ENCODE data around the gene GFOD1.
"Not testable (repeated sequence)": the region's sequence is repeated elsewhere in the genome, so short reads cannot be mapped to it uniquely, and the experiment has no call there.

Gene GFOD1

DNA sequence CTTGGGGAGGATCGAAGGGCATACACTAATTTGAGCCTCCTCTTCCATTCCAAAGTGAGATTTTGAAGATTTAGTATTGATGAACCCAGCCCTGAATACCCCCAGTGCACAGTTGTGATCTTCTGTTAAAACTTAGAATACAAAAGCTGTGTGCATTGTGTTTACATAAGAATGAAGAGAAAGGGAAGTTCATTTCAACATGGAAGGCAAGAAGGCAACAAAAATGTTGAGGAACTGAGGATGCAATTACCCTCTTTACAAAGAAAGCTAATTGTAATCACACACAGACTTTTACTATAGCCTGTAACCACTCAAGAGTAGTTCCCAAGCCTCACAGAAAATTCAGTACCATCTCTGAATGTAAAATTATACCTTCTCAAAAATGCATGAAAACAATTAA is 49.3 kb downstream of the GFOD1 start:
- no peak for DNase-seq

DNA sequence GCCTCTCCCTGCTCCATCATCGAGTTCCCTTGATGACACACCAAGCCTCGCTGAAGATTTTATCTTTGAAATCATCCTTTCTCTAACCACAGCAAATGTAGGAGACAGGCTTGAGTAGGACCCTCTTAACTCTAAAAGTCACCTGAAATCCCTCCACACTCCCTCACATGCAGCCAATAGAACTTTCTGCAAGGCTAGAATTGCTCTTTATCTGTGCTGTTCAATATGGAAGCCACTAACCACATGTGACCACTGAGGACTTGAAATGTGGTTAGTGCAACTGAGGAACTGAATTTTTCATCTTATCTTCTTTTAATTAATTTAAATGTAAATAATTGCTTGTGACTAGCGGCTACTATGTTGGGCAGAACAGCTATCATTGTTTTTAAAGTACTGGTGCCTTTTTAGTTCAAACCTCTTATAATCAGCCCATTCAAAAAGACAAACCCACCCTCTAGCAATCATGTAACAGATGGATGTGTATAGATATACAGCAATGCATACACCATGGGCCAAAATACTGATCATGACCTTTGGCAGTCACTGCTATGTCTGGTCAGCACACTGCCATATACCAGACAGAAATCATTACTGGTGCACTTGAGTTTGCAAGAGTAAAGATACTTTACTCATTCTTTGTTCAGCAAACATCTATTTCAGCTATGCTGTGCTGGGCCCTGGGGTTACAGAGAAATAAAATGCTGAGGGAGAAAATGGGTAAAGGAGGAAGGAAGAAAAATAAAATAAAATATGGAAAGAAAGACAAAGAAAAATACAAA is 50.0 kb downstream of the GFOD1 start:
- DNase-seq, result no peak

GRCh38 chr6:13436399-13437217 is 50.8 kb downstream of the GFOD1 start:
- DNase-seq, result no peak

- DNase-seq, result no peak
These were observed 51.7 kb downstream of the GFOD1 start for GRCh38 chr6:13435477-13436246.

GRCh38 chr6:13434777-13435176 is 52.6 kb downstream of the GFOD1 start:
- DNase-seq, result no peak

DNA sequence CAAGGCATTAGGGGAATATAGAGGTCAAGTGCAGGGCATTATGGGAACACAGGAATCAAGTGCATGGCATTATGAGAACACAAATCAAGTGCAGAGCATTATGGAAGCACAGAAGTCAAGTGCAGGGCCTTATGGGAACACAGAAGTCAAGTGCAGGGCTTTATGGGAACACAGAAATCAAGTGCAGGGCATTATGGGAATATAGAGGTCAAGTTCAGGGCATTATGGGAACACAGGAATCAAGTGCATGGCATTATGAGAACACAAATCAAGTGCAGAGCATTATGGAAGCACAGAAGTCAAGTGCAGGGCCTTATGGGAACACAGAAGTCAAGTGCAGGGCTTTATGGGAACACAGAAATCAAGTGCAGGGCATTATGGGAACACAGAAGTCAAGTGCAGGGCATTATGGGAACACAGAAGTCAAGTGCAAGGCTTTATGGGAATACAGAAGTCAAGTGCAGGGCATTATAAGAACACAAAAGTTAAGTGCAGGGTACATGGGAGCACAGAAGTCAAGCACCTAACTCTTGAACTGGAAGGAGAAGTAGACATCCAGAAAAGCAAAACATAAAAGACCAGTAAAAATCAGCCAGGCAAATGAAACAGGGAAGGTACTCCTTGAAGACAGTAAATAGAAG is 53.1 kb downstream of the GFOD1 start:
- not testable (repeated sequence) for DNase-seq

DNA sequence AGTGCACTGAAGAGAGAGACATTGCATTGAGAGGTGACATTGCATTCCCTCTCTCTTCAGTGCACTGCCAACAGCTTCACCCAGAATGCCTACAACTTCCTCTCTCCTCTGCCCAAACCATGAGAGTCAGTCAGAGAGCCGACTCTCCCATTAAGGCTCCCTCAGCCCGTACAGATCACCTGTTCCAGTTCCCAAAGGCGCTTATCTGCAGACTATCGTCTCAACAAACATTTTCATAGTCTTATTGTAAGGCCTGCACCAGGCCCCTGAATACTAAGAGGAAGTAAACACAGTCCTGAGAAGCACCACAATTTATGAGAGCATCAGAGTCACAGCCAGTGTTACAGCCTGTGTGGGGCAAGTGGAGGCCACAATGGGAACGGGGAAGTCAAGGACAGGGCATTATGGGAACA is 53.7 kb downstream of the GFOD1 start:
- DNase-seq, result peak; percentile 59 to 72

DNA sequence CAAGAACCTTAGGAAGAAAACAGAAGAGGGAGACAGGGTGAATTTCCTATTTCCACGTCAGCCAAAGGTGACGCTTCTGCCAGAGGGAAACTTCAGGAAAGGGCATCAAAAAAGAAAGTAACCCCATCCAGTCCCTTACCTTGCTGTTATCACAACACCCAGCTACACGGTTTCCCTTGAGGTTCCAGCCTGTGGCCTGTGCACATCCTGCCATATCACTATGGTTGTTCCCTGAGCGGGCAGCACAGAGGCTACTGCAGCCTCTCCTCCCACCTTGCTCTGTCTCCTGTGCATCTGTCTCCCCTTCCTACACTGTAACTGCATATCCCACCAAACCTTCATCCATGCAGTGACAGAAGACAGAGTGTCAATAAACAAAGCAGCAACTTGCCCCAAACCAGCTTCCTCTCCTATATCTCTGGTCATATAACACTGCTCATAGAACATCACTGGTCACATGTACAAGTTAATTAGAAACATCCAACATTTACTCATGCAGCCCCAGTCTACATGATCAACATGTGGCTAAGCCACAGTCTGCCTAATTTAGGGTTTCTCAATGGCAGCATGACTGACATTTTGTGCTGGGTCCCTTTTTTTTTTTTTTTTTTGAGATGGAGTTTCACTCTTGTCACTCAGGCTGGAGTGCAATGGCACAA is 54.7 kb downstream of the GFOD1 start:
- no peak for DNase-seq

GRCh38 chr6:13431861-13432465 is 55.4 kb downstream of the GFOD1 start:
- DNase-seq, result no peak

GRCh38 chr6:13431059-13431656 is 56.2 kb downstream of the GFOD1 start:
- DNase-seq, result no peak

DNA sequence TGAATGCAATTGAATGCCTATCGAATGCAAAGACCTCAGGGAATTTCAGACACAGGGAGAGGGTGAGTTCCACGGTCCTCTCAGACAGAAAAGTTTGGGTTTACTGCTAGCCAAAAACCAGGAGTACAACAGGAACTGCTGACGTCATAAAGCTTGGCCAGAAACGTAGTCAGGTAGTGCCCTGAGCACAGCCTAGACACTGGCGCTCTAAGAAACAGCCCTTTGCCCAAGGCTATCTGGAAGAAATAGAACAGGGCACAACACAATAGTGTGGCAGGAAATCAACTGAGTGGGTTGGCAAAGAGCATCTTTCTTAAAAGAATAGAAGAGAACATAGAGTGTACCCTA is 58.0 kb downstream of the GFOD1 start:
- no peak for DNase-seq

DNA sequence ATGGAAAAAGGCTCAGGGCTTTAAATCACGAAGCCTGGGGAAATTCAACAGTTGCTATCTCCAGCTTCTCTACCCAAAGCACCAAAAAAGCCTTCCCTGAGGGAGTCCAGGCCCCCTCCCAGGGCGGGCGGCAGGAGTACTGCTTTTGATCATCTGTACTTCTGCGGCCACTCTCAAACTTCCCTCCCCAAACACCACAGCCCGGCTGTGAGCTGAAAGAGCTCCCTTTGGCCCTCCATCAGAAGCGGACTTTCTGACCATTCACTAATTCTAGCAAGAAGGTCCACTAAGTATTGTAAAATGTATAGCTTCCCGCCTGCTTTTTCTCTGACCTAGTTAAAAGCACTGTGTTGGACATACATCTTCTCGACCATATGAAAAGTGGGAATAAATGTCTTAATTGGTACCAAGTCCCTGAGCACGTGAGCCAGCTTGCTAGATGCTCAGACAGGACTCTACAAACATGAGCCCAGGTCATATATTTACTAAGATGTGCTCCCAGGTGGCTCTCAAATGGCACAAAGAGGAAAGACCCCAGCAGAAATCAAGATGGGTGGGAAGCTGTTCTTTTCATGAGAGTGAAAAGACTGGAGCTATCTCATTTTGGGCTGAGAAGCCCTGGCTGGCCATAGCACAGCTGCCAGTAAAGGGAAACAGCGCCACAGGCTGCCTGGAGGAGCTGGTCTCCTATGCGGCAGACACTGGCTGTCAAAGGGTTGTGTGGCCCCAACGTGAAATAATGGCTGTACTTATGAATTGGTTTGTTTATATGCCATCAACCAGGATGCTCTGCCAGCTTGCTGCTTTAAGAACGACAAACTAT is 58.6 kb downstream of the GFOD1 start:
- DNase-seq, result no peak

DNA sequence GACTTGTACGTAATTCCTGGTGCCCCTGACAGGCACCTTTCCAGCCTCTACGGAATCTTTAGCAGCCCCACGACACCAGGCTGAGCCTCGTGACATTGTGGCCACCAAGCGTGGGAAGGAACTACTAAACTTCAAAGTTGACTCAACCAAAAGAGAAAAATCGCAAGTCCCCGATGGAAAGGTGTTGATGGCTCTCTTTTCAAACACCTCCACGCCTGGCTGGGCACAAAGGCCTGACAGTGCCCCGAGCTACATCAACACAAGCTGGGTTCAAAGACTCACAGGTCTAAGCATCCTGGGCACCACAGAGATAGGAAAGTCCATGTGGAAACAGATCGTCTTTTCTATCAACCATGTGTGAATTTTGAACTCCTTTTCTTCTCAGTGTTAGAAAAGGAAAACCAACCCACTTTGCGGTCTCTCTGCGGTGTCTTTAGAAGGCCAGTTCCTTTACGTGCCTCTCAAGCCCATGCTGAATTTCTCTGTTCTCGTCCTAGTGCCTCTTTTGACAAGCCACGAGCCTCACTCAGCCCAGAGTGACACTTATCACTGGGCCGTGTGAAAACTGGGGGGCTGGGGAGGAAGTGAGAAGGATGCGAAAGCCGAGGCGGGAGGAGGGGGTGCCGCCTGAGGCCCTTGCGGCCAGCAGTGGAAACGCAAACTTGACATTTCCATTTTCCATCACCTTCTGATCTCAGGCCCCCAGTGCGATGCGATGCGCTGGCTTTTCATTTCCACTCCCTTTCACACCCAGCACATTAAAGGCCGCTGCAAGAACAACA is 59.4 kb downstream of the GFOD1 start:
- no peak for DNase-seq

- DNase-seq, result no peak
These were observed 60.1 kb downstream of the GFOD1 start for GRCh38 chr6:13427316-13427715.

- no peak for DNase-seq
These were observed 61.2 kb downstream of the GFOD1 start for GRCh38 chr6:13425943-13426931.

DNA sequence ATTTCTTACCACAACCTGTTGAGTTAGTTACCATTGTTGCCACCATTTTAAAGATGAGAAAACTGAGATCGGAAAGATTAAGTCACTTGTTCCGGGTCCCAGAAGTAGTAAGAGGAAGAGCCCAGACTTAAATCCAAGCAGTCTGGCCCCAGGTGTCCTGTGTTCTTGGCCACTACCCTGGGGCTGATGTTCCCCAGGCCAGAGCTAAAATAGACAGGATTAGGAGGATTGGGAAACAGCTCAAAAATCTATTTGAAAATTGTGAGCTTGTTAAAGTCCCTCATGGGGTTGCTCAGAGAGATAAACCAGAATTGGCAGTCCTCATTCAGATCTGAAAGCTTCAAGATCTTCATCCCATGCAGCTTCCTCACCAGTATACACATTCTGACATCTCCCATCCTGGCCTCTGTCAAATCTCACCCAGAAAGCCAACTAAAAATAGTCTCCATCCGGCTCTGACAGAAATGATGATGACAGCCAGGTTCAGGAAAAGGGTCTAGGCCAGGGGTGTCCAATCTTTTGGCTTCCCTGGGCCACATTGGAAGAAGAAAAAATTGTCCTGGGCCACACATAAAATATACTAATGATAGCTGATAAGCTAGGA is 62.0 kb downstream of the GFOD1 start:
- no peak for DNase-seq

- no peak for DNase-seq
These were observed 64.1 kb downstream of the GFOD1 start for GRCh38 chr6:13423252-13423651.

- no peak for DNase-seq
These were observed 64.6 kb downstream of the GFOD1 start for GRCh38 chr6:13422681-13423221.
